BLaER1 (cell line): ENCODE measurements around the gene PRKCQ.

Experiments
- H3K27ac ChIP-seq: shearing (Covaris generic); formaldehyde crosslinking; 2 replicates; pipeline ENCODE4 v1.8.1; 2022
- H3K27me3 ChIP-seq: shearing (Covaris generic); formaldehyde crosslinking; 2 replicates; pipeline ENCODE4 v1.8.1; 2022
- H3K36me3 ChIP-seq: shearing (Covaris generic); formaldehyde crosslinking; 2 replicates; pipeline ENCODE4 v1.8.1; 2022
- H3K4me1 ChIP-seq: shearing (Covaris generic); formaldehyde crosslinking; 2 replicates; pipeline ENCODE4 v1.8.1; 2022
- H3K4me2 ChIP-seq: shearing (Covaris generic); formaldehyde crosslinking; 2 replicates; pipeline ENCODE4 v1.8.1; 2022
- H3K4me3 ChIP-seq: shearing (Covaris generic); formaldehyde crosslinking; 2 replicates; pipeline ENCODE4 v1.8.1; 2022
- H3K9ac ChIP-seq: shearing (Covaris generic); formaldehyde crosslinking; 2 replicates; pipeline ENCODE4 v1.8.1; 2022
- H3K9me3 ChIP-seq: shearing (Covaris generic); formaldehyde crosslinking; 2 replicates; pipeline ENCODE4 v1.8.1; 2022
- H4K20me1 ChIP-seq: shearing (Covaris generic); formaldehyde crosslinking; 2 replicates; pipeline ENCODE4 v1.8.1; 2022
- Cebpa-rat ChIP-seq: shearing (Covaris generic); IDR thresholded peaks from 2 replicates; pipeline ENCODE4 v1.8.1; 2022

PRKCQ gene

DNA sequence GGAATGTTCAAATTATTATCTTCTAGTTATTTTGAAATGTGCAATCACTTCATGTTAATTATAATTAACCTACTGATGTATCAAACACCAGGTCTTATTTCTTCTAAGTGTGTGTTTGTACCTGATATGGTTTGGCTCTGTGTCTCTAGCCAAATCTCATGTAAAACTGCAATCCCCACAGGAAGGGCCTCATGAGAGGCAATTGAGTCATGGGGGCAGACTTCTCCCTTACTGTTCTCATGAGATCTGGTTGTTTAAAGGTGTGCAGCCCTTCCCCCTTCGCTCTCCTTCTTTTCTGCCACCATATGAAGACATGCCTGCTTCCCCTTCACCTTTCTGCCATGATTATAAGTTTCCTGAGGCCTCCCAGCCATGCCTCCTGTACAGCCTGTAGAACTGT, 18.6 kb upstream of the PRKCQ start:
- no peak overlapping the region for H3K9ac ChIP-seq
- no peaks in the 10 kb centered on the region for H3K9me3 ChIP-seq
- no peak overlapping the region for H3K4me3 ChIP-seq
- H3K27ac ChIP-seq: no peak overlapping the region
- no peaks in the 10 kb centered on the region for H3K27me3 ChIP-seq
- H3K4me1 ChIP-seq: peaks cover 17% of the 10 kb centered on the region
- no peak overlapping the region for H3K4me2 ChIP-seq
- TF ChIP-seq Cebpa-rat: no peak
- H3K36me3 ChIP-seq: no peaks in the 10 kb centered on the region
- H4K20me1 ChIP-seq: no peaks in the 10 kb centered on the region

DNA sequence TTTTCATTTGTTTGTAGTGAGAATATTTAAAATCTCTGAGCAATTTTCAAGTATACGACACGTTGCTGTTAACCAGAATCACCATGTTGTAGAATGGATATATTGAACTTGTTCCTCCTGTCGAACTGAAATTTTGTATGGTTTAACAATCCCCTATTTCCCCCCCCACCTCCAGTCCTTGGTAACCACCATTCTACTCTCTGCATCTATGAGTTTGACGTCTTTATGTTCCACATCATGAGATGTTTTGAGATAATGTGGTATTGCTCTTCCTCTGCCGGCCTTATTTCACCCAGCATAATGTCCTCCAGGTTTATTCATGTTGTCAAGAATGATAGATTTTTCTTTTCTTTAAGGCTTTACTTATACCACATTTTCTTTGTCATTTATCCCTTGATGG, 17.4 kb upstream of the PRKCQ start:
- no peaks in the 10 kb centered on the region for H3K9me3 ChIP-seq
- no peaks in the 10 kb centered on the region for H3K27me3 ChIP-seq
- no peak for TF ChIP-seq Cebpa-rat
- H3K4me1 ChIP-seq: peaks cover 19% of the 10 kb centered on the region
- H3K27ac ChIP-seq: no peak overlapping the region
- no peak overlapping the region for H3K4me3 ChIP-seq
- no peak overlapping the region for H3K4me2 ChIP-seq
- H3K9ac ChIP-seq: no peak overlapping the region
- no peaks in the 10 kb centered on the region for H4K20me1 ChIP-seq
- H3K36me3 ChIP-seq: no peaks in the 10 kb centered on the region

DNA sequence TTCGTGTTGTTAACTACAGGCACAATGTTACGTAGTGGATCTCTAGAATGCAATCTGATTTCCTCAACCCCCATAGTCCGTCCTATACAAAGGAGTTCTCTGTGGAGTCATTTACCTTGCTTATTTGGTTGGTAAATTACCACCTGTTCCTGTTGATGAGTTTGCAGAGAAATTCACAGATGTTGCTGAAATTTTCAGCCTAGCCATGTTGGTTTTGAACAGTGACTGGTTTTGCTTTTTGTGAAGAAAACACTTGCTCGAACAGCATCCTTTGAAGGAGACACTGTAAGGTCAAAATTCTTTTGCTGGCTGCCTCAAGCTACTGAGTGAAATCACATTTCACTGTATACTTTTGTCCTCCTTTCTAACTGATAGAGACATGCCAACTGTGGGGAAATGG, 15.4 kb upstream of the PRKCQ start:
- no peaks in the 10 kb centered on the region for H3K27me3 ChIP-seq
- H4K20me1 ChIP-seq: no peaks in the 10 kb centered on the region
- H3K4me1 ChIP-seq: peaks cover 19% of the 10 kb centered on the region

DNA sequence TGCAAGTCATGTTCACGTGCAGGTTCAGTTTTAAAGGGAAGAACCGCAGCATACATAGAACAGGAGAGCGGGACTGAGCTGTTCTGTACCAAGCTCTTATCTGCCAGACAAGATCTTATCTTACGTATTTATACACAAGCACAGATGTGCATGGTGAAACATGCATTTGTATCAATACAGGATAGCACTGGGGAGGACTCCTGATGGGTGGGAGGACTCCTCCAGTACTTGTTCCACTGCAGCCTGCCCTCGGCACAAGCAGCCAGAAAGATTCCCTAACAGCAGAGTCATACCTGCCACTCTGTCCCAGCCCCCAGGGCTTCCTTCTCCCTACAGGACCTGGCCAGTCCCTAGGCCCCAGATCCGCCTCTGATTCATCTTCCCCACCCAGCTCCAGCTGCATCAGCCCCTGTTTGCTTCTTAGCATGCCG, 13.2 kb upstream of the PRKCQ start:
- no peak overlapping the region for H3K4me3 ChIP-seq
- H3K9ac ChIP-seq: no peak overlapping the region
- no peak for TF ChIP-seq Cebpa-rat
- H3K27me3 ChIP-seq: no peaks in the 10 kb centered on the region
- no peak overlapping the region for H3K4me2 ChIP-seq
- no peaks in the 10 kb centered on the region for H4K20me1 ChIP-seq
- H3K9me3 ChIP-seq: no peaks in the 10 kb centered on the region
- 0 out of 2 replicates have a peak, but pooled peaks cover 17% of the 10 kb centered on the region for H3K36me3 ChIP-seq
- no peak overlapping the region for H3K27ac ChIP-seq
- H3K4me1 ChIP-seq: peaks cover 7% of the 10 kb centered on the region

More for the DNA sequence above, 15.4 kb upstream of the PRKCQ start:
- no peaks in the 10 kb centered on the region for H3K9me3 ChIP-seq
- H3K4me3 ChIP-seq: no peak overlapping the region
- no peak overlapping the region for H3K9ac ChIP-seq
- H3K4me2 ChIP-seq: no peak overlapping the region
- H3K36me3 ChIP-seq: 0 out of 2 replicates have a peak, but pooled peaks cover 4% of the 10 kb centered on the region
- no peak for TF ChIP-seq Cebpa-rat
- no peak overlapping the region for H3K27ac ChIP-seq

DNA sequence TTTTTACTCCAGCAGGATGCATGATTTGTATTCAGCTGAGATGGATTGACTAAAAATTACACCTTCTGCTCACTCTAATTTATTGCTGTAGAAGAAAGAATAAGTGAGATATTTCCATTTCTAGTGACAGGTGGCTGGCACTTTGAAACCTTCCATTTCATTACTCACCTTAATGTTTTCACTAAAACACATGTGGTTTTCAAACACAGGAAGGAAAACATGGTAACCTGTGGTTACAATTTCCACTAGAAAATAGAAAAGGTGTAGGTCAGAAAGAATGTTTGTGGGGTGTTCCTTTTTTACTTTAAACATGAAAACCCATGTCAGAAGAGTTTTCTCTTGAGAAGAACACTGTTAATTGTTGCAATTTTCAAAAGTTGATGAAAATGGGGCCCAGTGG, 12.0 kb upstream of the PRKCQ start:
- Histone ChIP-seq H3K4me2 (peak overlapping the region; percentile 31; the same call in 1 of the 2 replicates), H4K20me1 (no peaks in the 10 kb centered on the region), H3K4me3 (no peak overlapping the region), H3K9ac (no peak overlapping the region), H3K9me3 (no peaks in the 10 kb centered on the region), H3K27me3 (no peaks in the 10 kb centered on the region), H3K4me1 (peaks cover 7% of the 10 kb centered on the region), H3K36me3 (0 out of 2 replicates have a peak, but pooled peaks cover 20% of the 10 kb centered on the region), H3K27ac (no peak overlapping the region)
- TF ChIP-seq Cebpa-rat: no peak

DNA sequence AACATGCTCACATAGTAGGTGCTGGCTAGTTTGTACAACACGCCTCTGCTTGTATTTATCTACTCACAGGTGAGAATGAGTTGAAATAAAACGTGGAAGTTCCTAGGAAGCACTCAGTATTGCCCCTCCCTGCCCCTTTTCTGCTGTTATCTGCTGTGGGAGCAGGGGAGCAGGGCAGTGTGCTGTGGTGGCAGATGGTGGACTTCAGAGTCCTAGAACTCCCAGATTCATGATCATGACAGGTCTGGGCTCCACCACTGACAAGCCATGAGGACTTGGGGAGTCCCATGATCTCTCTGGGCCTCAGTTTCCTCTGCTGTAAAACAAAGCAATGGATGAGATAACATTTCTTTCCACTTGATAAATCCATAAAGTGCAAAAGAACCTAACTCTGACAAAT, 11.6 kb upstream of the PRKCQ start:
- no peak overlapping the region for H3K4me2 ChIP-seq
- H3K9ac ChIP-seq: no peak overlapping the region
- H3K9me3 ChIP-seq: no peaks in the 10 kb centered on the region
- no peak for TF ChIP-seq Cebpa-rat
- H4K20me1 ChIP-seq: no peaks in the 10 kb centered on the region
- 0 out of 2 replicates have a peak, but pooled peaks cover 20% of the 10 kb centered on the region for H3K36me3 ChIP-seq
- no peak overlapping the region for H3K27ac ChIP-seq
- H3K4me1 ChIP-seq: peaks cover 7% of the 10 kb centered on the region
- H3K4me3 ChIP-seq: no peak overlapping the region
- H3K27me3 ChIP-seq: no peaks in the 10 kb centered on the region

DNA sequence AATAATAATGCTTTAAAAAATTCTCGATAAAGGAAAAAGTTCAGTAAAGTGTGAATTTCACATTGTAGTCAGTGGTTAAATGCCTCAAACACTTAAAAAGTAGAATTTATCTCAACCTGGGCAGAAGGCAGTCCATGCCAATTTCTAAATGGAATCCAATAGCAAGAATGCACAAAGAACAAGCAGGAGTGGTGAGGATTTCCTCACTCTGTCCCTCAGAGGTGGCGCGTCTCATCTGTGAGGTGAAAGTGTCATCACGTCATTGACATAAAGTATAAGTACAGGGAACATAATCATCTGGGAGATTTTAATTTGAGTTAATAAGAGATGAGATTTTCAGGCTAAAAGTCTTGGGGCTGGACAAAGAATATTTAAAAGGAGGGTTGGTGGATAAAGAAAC, 10.0 kb upstream of the PRKCQ start:
- Histone ChIP-seq H3K27ac (no peak overlapping the region), H4K20me1 (no peaks in the 10 kb centered on the region), H3K4me3 (no peak overlapping the region), H3K36me3 (peaks cover 36% of the 10 kb centered on the region; the same call in 1 of the 2 replicates), H3K4me1 (peaks cover 7% of the 10 kb centered on the region), H3K9me3 (no peaks in the 10 kb centered on the region), H3K4me2 (no peak overlapping the region), H3K27me3 (no peaks in the 10 kb centered on the region), H3K9ac (no peak overlapping the region)
- TF ChIP-seq Cebpa-rat: no peak

DNA sequence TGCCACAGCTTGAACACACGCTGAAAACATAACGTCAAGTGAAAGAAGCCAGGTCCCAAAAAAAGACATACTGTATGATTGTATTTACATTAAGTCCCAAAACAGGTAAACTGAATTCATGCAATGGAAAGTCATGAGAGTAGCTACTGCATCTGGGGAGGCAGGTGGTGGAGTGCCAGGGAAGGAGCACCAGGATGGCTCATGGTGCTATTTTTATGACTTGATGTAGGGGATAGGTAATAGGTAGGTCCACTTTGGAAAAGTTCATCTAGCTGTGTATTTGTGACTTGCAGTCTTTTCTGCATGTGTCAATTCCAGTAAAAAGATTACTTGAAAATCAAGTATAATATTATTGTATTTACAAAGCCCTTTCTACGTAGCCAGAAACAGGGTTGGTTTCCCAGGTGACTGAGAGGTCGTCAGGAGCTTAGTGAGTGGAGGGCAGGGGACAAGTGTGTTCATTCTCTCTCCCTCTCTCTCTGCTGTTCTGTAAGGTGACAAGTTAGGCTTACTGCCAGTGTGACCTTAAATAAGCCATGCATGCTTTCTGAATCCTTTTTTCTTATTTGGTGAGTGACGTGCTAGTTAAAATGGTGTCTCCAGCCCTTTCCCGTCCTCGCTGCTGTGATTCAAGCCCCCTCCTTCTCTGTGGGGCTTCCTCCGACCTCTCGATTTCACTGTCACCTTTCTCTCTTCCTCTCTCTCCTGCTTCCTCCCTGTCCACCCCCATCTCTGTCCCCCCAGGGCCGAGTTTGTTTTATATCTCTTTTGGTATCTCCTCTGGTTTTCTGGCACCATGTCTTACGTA, 9.4 kb upstream of the PRKCQ start:
- no peak for TF ChIP-seq Cebpa-rat
- H3K9ac ChIP-seq: no peak overlapping the region
- H3K4me1 ChIP-seq: peaks cover 7% of the 10 kb centered on the region

DNA sequence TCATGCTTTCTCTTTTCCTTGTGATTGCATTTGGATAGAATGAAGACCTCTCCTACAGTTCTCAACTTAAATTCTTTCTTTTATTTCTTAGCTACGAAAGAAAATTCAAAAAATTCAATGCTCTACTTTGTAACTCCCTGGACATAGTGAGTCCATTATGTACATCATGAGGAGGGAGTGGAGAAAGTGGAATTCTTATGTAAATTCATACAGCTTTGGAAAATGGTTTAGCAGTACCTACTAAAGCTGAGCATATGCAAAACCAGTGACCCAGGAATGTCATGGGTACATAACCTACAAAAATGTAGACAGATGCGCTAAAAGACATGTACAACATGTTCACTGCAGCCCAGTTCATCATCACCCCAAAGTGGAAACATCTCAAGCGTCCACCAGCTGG, 8.8 kb upstream of the PRKCQ start:
- no peak overlapping the region for H3K27ac ChIP-seq
- peaks cover 7% of the 10 kb centered on the region for H3K4me1 ChIP-seq
- H4K20me1 ChIP-seq: no peaks in the 10 kb centered on the region
- H3K27me3 ChIP-seq: no peaks in the 10 kb centered on the region
- TF ChIP-seq Cebpa-rat: no peak
- H3K9ac ChIP-seq: no peak overlapping the region
- no peak overlapping the region for H3K4me2 ChIP-seq
- H3K9me3 ChIP-seq: no peaks in the 10 kb centered on the region
- H3K36me3 ChIP-seq: peaks cover 48% of the 10 kb centered on the region
- no peak overlapping the region for H3K4me3 ChIP-seq

More for the DNA sequence above, 9.4 kb upstream of the PRKCQ start:
- Histone ChIP-seq H3K27ac (no peak overlapping the region), H3K4me3 (no peak overlapping the region), H3K36me3 (peaks cover 42% of the 10 kb centered on the region; the same call in 1 of the 2 replicates), H3K4me2 (no peak overlapping the region), H4K20me1 (no peaks in the 10 kb centered on the region), H3K9me3 (no peaks in the 10 kb centered on the region), H3K27me3 (no peaks in the 10 kb centered on the region)

DNA sequence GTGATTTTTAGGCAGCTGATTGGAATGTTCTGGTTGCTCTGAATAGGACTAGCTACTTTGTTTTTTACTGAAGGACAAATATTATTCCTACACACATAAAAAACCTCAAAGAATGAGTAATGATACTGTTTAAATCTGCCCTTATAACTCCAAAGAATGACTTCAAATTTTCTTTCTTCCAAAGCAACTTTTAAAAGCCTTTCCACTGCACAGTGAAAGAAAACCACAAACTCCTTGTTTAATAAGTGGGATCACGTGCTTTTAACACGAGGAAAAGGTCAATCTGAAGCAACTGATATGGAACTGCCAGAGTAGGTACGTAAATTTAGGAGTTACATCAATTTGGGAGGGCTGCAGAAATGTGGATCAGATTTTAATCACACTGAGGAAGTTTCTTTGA, 8.0 kb upstream of the PRKCQ start:
- peaks cover 11% of the 10 kb centered on the region for H3K4me1 ChIP-seq
- no peak overlapping the region for H3K27ac ChIP-seq
- H3K9me3 ChIP-seq: no peaks in the 10 kb centered on the region
- no peak for TF ChIP-seq Cebpa-rat
- no peak overlapping the region for H3K9ac ChIP-seq
- peaks cover 56% of the 10 kb centered on the region for H3K36me3 ChIP-seq
- no peak overlapping the region for H3K4me3 ChIP-seq
- no peak overlapping the region for H3K4me2 ChIP-seq
- H4K20me1 ChIP-seq: no peaks in the 10 kb centered on the region
- no peaks in the 10 kb centered on the region for H3K27me3 ChIP-seq
